ENCODE data around the gene NOP16. TPM values are rescaled to one million over a fixed set of nuclear protein-coding genes. Genes with fewer than 3 reads are reported as not detected.

The NOP16 gene
- total RNA-seq = 10.0 and 16.5 TPM in 2 replicates

DNA sequence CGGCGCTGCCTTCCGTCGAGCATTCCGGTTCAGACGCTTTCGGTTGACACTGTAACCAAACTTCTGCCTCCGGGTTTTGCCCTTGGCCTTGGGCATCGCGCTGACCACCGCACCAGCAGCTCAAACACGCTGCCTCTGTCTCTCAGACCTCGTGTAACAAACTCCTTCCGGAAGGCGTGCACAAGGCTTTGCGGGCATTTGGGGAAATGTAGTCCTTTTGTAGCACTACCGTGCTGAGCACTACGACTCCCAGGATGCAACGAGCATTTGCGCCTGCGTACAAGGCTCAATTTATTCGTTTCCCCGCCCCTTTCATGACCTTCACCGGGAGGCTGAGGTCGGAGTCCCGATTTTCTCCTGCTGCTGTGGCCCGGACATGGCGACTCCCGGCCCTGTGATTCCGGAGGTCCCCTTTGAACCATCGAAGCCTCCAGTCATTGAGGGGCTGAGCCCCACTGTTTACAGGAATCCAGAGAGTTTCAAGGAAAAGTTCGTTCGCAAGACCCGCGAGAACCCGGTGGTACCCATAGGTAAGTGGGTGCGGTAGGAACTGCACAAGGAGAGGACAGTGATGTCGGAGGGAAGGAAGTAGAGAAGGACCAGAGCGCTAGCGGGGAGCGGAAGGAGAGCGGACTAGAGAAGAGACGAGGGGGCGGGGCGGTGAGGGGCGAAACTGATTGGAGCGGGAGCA lies at the start of gene NOP16, which contains the start of gene HIGD2A:
NOP16 (minus strand) TSS at position 155 of the 691 bp plus-strand sequence; CDS start at position 96, 59 bp downstream.
HIGD2A (plus strand) TSS at position 308 of the 691 bp plus-strand sequence; CDS start at position 377, 69 bp downstream.

DNA sequence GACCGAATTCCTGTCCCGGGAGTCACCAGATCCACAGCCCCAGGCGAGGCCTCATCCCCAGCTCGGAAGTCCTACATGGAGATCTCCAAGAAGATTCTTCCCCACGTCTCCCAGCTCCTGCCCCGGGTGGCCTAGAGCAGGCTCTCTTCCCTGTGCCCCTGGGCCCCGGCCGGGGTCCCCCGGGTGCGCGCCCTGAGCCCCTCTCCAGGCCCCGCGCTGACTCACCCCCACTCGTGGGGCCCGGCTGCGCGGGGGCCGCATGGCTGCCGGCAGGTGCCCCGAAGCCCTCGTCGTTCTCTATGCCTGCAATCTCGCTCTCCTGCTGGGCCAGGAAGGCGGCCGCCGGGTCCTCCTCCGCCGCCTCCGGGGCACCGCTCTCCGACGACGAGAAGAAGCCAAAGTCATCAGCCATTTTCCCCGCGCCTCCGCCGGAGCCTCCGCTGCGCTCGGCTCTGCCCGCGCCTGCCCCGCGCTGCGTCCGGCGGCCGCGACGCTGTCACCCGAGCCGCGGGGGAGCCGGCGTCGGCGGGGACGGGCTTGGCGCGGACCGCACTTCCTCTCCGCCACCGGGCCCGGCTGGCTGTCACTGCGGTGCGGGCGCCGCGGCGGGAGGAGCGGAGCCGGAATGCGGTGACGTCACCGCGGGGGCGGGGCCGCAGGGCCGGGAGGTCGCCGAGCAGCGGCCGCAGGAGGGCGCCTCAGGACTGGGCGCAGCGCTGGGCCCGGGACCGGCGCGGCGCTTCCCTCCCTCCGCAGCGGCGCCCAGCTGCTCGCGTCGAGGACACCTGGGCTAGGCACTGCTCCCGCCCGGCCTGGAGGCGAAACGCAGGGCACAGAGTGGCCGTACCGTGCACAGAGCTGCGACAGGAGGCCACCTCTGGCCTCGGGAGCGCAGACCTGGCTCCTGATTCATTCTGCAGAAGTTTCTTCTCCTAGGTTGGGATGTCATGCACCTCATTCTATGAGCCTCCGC lies 27.8 kb upstream of the NOP16 start, which contains the start of gene CLTB:
CLTB (minus strand) TSS at position 588 of the 973 bp plus-strand sequence; CDS start at position 412, 176 bp downstream.

DNA sequence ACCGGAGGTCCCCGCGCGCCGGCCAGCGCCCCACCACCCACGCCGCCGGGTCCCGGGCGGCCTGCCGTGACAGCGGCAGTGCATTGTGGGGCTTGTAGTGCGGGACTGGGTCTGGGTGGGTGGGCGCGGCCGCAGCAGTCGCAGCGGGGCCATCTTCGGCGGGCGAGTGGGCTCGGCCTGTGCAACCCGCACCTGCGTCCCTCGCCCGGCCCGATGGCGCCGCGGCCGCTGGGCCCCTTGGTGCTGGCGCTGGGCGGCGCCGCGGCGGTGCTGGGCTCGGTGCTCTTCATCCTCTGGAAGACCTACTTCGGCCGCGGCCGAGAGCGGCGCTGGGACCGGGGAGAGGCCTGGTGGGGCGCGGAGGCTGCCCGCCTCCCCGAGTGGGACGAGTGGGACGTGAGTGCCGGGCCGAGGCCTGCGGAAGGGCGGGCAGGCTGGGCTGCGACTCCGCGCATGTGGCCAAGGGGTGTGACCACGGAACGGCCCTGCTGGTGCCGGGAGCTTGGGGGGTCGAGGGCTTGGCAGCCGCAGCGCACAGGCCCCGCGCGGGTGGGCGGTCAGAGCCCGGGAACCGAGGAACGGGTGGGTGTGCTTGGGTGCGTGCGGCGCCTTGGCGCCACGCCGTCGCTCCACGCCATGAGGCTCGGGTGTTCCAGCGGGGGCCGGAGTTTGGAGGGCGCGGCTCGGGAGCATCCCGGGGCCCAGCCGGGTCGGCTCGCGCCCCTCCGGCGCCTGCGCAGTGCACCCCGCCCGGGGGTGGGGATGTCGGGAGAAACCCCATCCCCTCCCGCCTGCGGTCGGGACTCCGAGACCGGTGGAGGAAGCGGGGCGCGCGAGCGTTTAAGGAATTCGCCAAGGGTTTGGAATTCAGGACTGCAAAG lies 22.8 kb downstream of the NOP16 start, which contains the start of gene ARL10:
ARL10 (plus strand) TSS at position 137 of the 881 bp plus-strand sequence; CDS start at position 214, 77 bp downstream.

DNA sequence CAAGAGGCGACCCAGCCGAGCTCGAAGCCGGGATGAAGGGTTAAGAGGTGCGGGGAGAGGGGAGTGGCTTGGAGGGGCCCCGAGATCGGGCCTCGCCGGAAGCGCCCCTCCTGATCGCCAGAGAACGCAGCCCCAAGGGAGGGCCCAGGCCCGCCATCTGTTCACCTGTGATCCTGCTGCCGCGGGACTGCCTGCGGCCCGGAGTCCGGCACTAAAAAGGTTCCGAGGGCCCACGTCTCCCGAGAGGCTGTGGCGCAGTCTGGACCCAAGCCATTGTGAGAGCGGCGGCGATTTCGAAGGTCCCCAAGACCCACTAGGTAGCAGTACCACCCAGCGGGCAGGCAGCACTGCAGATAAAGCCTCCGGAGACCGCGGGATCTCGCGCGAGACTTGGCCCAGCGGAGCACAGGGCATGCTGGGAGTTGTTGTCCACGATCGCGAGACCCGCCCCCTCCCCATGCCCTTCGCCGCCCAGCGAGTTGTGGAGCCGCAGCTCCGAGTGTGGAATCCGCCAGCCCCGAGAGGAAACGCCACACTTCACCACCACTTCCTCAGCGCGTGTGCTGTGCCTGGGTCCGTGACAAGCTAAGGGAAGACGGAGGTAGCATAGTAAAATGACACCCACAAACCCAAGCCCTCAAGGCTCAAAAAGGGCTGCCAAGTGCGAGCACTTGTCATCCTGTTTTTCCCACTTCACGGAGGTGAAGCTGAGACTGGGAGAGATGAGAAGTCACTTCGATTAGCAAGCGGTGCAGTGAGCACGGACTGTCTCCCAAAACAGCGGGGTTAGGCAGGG lies 26.8 kb downstream of the NOP16 start, which contains the start of gene KIAA1191:
KIAA1191 (minus strand) TSS at position 328 of the 796 bp plus-strand sequence. CDS start 2,256 bp downstream, outside the sequence.

Other genes with a start within 250 kb of the NOP16 start
- gene SIMC1, start 150.2 kb downstream of the NOP16 start, total RNA-seq = 2.7 and 3.7 TPM in 2 replicates
- gene KIAA1191, start 26.8 kb downstream of the NOP16 start, total RNA-seq = 51.9 and 92.4 TPM in 2 replicates
- 4.7 and 9.5 TPM in 2 replicates for gene ARL10, start 23.1 kb downstream of the NOP16 start, total RNA-seq
- 28.2 and 32.3 TPM in 2 replicates for gene HIGD2A, start 153 bp upstream of the NOP16 start, total RNA-seq
- 99.0 and 107 TPM in 2 replicates for gene CLTB, start 27.9 kb upstream of the NOP16 start, total RNA-seq
- 38.2 and 41.0 TPM in 2 replicates for gene FAF2, start 59.8 kb upstream of the NOP16 start, total RNA-seq
- gene RNF44, start 148.8 kb upstream of the NOP16 start, total RNA-seq = 0.57 and 1.1 TPM in 2 replicates
- gene CDHR2, start 160.7 kb upstream of the NOP16 start, total RNA-seq = 0.28 TPM in 1 of 2 replicates, not detected in the other
- gene GPRIN1, start 221.6 kb upstream of the NOP16 start, total RNA-seq = 1.1 and 1.3 TPM in 2 replicates
- gene SNCB, start 241.9 kb upstream of the NOP16 start, total RNA-seq = 0.18 TPM in 1 of 2 replicates, not detected in the other
- not detected in 2 replicates for gene EIF4E1B, start 242.1 kb upstream of the NOP16 start, total RNA-seq